Measurements from ENCODE around the gene ELMO1.

Gene ELMO1

GRCh38 chr7:37198041-37198905 lies 250.4 kb downstream of the ELMO1 start:
- CTCF ChIA-PET: interaction anchor here (0.5 to 1.4 kb wide), 24 partner anchors 9 to 737 kb away, joined by 3 to 8 read pairs (median 4); no protein-coding TSS in a partner anchor
- POLR2A ChIA-PET: no interaction called here

GRCh38 chr7:37197108-37197507 lies 251.6 kb downstream of the ELMO1 start:
- DNase-seq (ENCODE audit: extremely low spot score): no peak
- POLR2A ChIA-PET: no interaction called here
- no peak for TF ChIP-seq PKNOX1 (IDR thresholded peaks at IDR 0.05)
- TF ChIP-seq BHLHE40 (IDR thresholded peaks at IDR 0.05; ENCODE audit: borderline replicate concordance): no peak
- no peak for TF ChIP-seq ELF4 (IDR thresholded peaks at IDR 0.05)
- CTCF ChIA-PET: interaction anchor here (0.6 kb wide), 1 partner anchor 1165 kb away, joined by 4 read pairs; no protein-coding TSS in a partner anchor

More at GRCh38 chr7:37198041-37198905, 250.4 kb downstream of the ELMO1 start:
- TF ChIP-seq BHLHE40 (IDR thresholded peaks at IDR 0.05; ENCODE audit: borderline replicate concordance): no peak
- no peak for TF ChIP-seq ELF4 (IDR thresholded peaks at IDR 0.05)
- no peak for TF ChIP-seq L3MBTL2 (conservative IDR thresholded peaks at IDR 0.05)
- no peak for TF ChIP-seq CTBP1 (IDR thresholded peaks at IDR 0.05; ENCODE audit: borderline replicate concordance)
- TF ChIP-seq SUZ12 (IDR thresholded peaks at IDR 0.05): no peak
- no peak for TF ChIP-seq TARDBP (IDR thresholded peaks at IDR 0.05)
- no peak for TF ChIP-seq SP1 (IDR thresholded peaks at IDR 0.05)
- TF ChIP-seq FOXK2 (IDR thresholded peaks at IDR 0.05): no peak
- no peak for TF ChIP-seq LEF1 (IDR thresholded peaks at IDR 0.05; ENCODE audit: borderline replicate concordance)
- TF ChIP-seq ZNF384 (IDR thresholded peaks at IDR 0.05): no peak
- TF ChIP-seq PKNOX1 (IDR thresholded peaks at IDR 0.05): no peak
- TF ChIP-seq FOXM1 (IDR thresholded peaks at IDR 0.05; ENCODE audit: borderline replicate concordance): no peak
- TF ChIP-seq NFRKB (IDR thresholded peaks at IDR 0.05): no peak
- TF ChIP-seq HDGF (IDR thresholded peaks at IDR 0.05; ENCODE audit: borderline replicate concordance): no peak
- DNase-seq (ENCODE audit: extremely low spot score): no peak

GRCh38 chr7:37196676-37197075 lies 252.0 kb downstream of the ELMO1 start:
- no peak for TF ChIP-seq ARNT (IDR thresholded peaks at IDR 0.05)
- TF ChIP-seq FOXA1 (IDR thresholded peaks at IDR 0.05): no peak
- TF ChIP-seq L3MBTL2 (conservative IDR thresholded peaks at IDR 0.05): no peak
- TF ChIP-seq BHLHE40 (IDR thresholded peaks at IDR 0.05; ENCODE audit: borderline replicate concordance): no peak
- no peak for TF ChIP-seq FOXK2 (IDR thresholded peaks at IDR 0.05)
- DNase-seq (ENCODE audit: extremely low spot score): no peak
- POLR2A ChIA-PET: no interaction called here
- CTCF ChIA-PET: no interaction called here

GRCh38 chr7:37195388-37195787 lies 253.3 kb downstream of the ELMO1 start:
- POLR2A ChIA-PET: no interaction called here
- DNase-seq (ENCODE audit: extremely low spot score): no peak
- TF ChIP-seq ARNT (IDR thresholded peaks at IDR 0.05) (no peak), BHLHE40 (IDR thresholded peaks at IDR 0.05; ENCODE audit: borderline replicate concordance) (no peak), FOXM1 (IDR thresholded peaks at IDR 0.05; ENCODE audit: borderline replicate concordance) (no peak), NFRKB (IDR thresholded peaks at IDR 0.05) (no peak), FOXA1 (IDR thresholded peaks at IDR 0.05) (no peak), CTBP1 (IDR thresholded peaks at IDR 0.05; ENCODE audit: borderline replicate concordance) (no peak), ELF4 (IDR thresholded peaks at IDR 0.05) (no peak), PKNOX1 (IDR thresholded peaks at IDR 0.05) (no peak), SP1 (IDR thresholded peaks at IDR 0.05) (no peak), TARDBP (IDR thresholded peaks at IDR 0.05) (no peak)
- CTCF ChIA-PET: no interaction called here

- DNase-seq (ENCODE audit: extremely low spot score): no peak
- POLR2A ChIA-PET: no interaction called here
- CTCF ChIA-PET: interaction anchor here (1.5 kb wide), 1 partner anchor 228 kb away, joined by 4 read pairs; no protein-coding TSS in a partner anchor
- TF ChIP-seq ARNT (IDR thresholded peaks at IDR 0.05) (no peak), CTBP1 (IDR thresholded peaks at IDR 0.05; ENCODE audit: borderline replicate concordance) (no peak), NFRKB (IDR thresholded peaks at IDR 0.05) (no peak), L3MBTL2 (conservative IDR thresholded peaks at IDR 0.05) (no peak), SUZ12 (IDR thresholded peaks at IDR 0.05) (no peak)
Observed at GRCh38 chr7:37194943-37195342, 253.7 kb downstream of the ELMO1 start.

GRCh38 chr7:37193775-37194135 lies 254.9 kb downstream of the ELMO1 start:
- CTCF ChIA-PET: interaction anchor here (1.5 kb wide), 1 partner anchor 226 kb away, joined by 4 read pairs; no protein-coding TSS in a partner anchor
- TF ChIP-seq ZNF384 (IDR thresholded peaks at IDR 0.05): no peak
- TF ChIP-seq TARDBP (IDR thresholded peaks at IDR 0.05): no peak
- DNase-seq (ENCODE audit: extremely low spot score): no peak
- POLR2A ChIA-PET: no interaction called here
